HepG2 (cell line): ENCODE results near the gene PSMD6. TPM values are rescaled to one million over a fixed set of nuclear protein-coding genes. Genes with fewer than 3 reads are reported as not detected.

Experiments
- ATAC-seq: fragments of 200-7000 bp; cut with Tn5 transposase; 3 replicates; pipeline ENCODE4 v1.9.1; 2020; ENCODE audit warnings: mild to moderate bottlenecking, moderate library complexity
- BruUV-seq: library from RNA; stranded (reverse); fragments of 400-500 nt; replicated peaks from 2 replicates; lab custom pipeline; 2021; lab: Mats Ljungman, UMichigan
- CTCF ChIA-PET: fragments of 300-600 bp; formaldehyde crosslinking; extraction: SDS; loops from one replicate; lab custom pipeline; 2021; ENCODE audit warnings: low total read pairs, inconsistent platforms, low intra/inter-chr PET ratio; lab: Yijun Ruan, JAX
- POLR2A ChIA-PET: fragments of 350-600 bp; sonication (Branson Sonifier 250); formaldehyde crosslinking; loops from one replicate; lab custom pipeline; 2020; ENCODE audit warnings: antibody characterized with exemption, inconsistent platforms; lab: Yijun Ruan, JAX
- DNase-seq: peaks from one replicate; pipeline ENCODE4 v3.0.0-alpha.2; 2015; ENCODE audit warnings: low spot score
- FAIRE-seq: peaks from 3 replicates; lab custom pipeline; 2011; peaks lifted over from hg19 to GRCh38; lab: Jason Lieb, UNC
- H2AFZ ChIP-seq: one replicate; pipeline ENCODE4 v1.6.1; 2011; ENCODE audit warnings: low read length, inconsistent platforms
- H3K27ac ChIP-seq: fragments of 300-600 bp; 3 replicates; pipeline ENCODE4 v1.8.0; 2011; ENCODE audit warnings: mixed run types, mild to moderate bottlenecking, mixed read lengths, low read length, inconsistent platforms; ENCODE audit not compliant: insufficient read depth; ENCODE audit errors: extremely low read length
- H3K27me3 ChIP-seq, 2 experiments: fragments of 200-600 bp in 1 of 2; 2 replicates in 1 of 2; 3 replicates in 1 of 2; pipeline versions ENCODE4 v1.6.0 to v1.8.0; 2011; ENCODE audit warnings: low read length in 2 of 2, mild to moderate bottlenecking in 2 of 2, moderate library complexity in 2 of 2, inconsistent platforms in 1 of 2; ENCODE audit not compliant: insufficient read depth in 2 of 2, control insufficient read depth in 1 of 2
- H3K36me3 ChIP-seq, 2 experiments: fragments of 200-600 bp in 1 of 2; replicated peaks in 1 of 2; 2 replicates in 1 of 2; 3 replicates in 1 of 2; pipeline versions ENCODE4 v1.5.1 to v1.8.0; 2011; ENCODE audit warnings: low read length in 2 of 2, inconsistent platforms in 1 of 2; ENCODE audit not compliant: insufficient read depth in 2 of 2, control insufficient read depth in 1 of 2
- H3K4me1 ChIP-seq: 2 replicates; pipeline ENCODE4 v1.5.1; 2012; ENCODE audit warnings: low read length, inconsistent platforms; ENCODE audit not compliant: insufficient read depth
- H3K4me2 ChIP-seq: 2 replicates; pipeline ENCODE4 v1.6.0; 2011; ENCODE audit warnings: low read depth, low read length, inconsistent platforms
- H3K4me3 ChIP-seq, 3 experiments: fragments of 200-600 bp in 1 of 3; sonication (generic), shearing (Covaris generic) in 1 of 3; replicated peaks in 1 of 3; 2 replicates each; pipeline ENCODE4 v1.5.1; 2011 to 2016; ENCODE audit warnings: low read length in 3 of 3, inconsistent platforms in 2 of 3, low read depth in 2 of 3, mild to moderate bottlenecking in 2 of 3, control low read depth in 1 of 3, mixed read lengths in 1 of 3; ENCODE audit not compliant: insufficient read depth in 1 of 3
- H3K79me2 ChIP-seq: one replicate; pipeline ENCODE4 v1.6.1; 2011; ENCODE audit warnings: low read length, inconsistent platforms; ENCODE audit not compliant: insufficient read depth
- H3K9ac ChIP-seq: 2 replicates; pipeline ENCODE4 v1.6.0; 2011; ENCODE audit warnings: mild to moderate bottlenecking, low read depth, low read length, inconsistent platforms; ENCODE audit not compliant: insufficient read depth
- H3K9me3 ChIP-seq: 2 replicates; pipeline ENCODE4 v1.5.1; 2012; ENCODE audit warnings: mild to moderate bottlenecking, low read length
- H4K20me1 ChIP-seq: 2 replicates; pipeline ENCODE4 v1.6.0; 2011; ENCODE audit warnings: inconsistent platforms, mild to moderate bottlenecking, low read length, moderate library complexity; ENCODE audit not compliant: insufficient read depth
- ATAD3A ChIP-seq: sonication (generic); formaldehyde crosslinking; IDR thresholded peaks from 2 replicates; pipeline ENCODE4 v1.4.0; 2020; ENCODE audit warnings: missing genetic modification reagents
- NCOR1 ChIP-seq: fragments of 200-600 bp; sonication (generic); IDR thresholded peaks from 2 replicates; pipeline ENCODE4 v1.7.0; 2017; ENCODE audit warnings: antibody characterized with exemption, low read length, borderline replicate concordance
- SRF ChIP-seq: IDR thresholded peaks from 2 replicates; pipeline ENCODE4 v1.6.1; 2011; ENCODE audit warnings: mild to moderate bottlenecking, low read depth, low read length, moderate library complexity
- U2AF1 ChIP-seq: fragments of 200-400 bp; formaldehyde crosslinking; optimal IDR thresholded peaks from 2 replicates; pipeline ENCODE3; 2017; ENCODE audit warnings: mild to moderate bottlenecking, low read depth, low read length
- ZBTB7A ChIP-seq: sonication (generic); formaldehyde crosslinking; IDR thresholded peaks from 2 replicates; pipeline ENCODE4 v1.8.0; 2022; ENCODE audit warnings: mild to moderate bottlenecking, missing genetic modification reagents
- ZFYVE20 ChIP-seq: sonication (generic); formaldehyde crosslinking; IDR thresholded peaks from 2 replicates; pipeline ENCODE4 v1.8.0; 2023; ENCODE audit warnings: low read depth, mild to moderate bottlenecking, moderate library complexity, missing genetic modification reagents, borderline replicate concordance
- ZMAT3 ChIP-seq: sonication (generic); formaldehyde crosslinking; conservative IDR thresholded peaks from 2 replicates; pipeline ENCODE4 v1.7.0; 2021; ENCODE audit warnings: missing genetic modification reagents
- ZNF18 ChIP-seq: sonication (generic); formaldehyde crosslinking; IDR thresholded peaks from 2 replicates; pipeline ENCODE4 v1.8.0; 2022; ENCODE audit warnings: mild to moderate bottlenecking, missing genetic modification reagents; ENCODE audit not compliant: insufficient replicate concordance
- ZNF510 ChIP-seq: sonication (generic); formaldehyde crosslinking; IDR thresholded peaks from 2 replicates; pipeline ENCODE4 v1.4.0; 2020; ENCODE audit warnings: low read depth, mild to moderate bottlenecking, missing genetic modification reagents
- whole genome bisulfite sequencing: methylation state at CpG from one replicate; pipeline ENCODE4 v1.1.6; 2017; ENCODE audit warnings: low lambda C conversion rate; 5-methylcytosine and 5-hydroxymethylcytosine counted together
- in situ Hi-C: cut with HindIII; loops from 2 replicates; pipeline ENCODE4 v1.10.0; 2017; ENCODE audit warnings: low pct_unique_long_range_greater_than_20kb; ENCODE audit not compliant: extremely low pct_ligation_motif_present
- intact Hi-C: fragments of 100-400 bp; cut with micrococcal nuclease; formaldehyde crosslinking; loops from one replicate; pipeline ENCODE4 v1.10.0; 2022; ENCODE audit not compliant: unreplicated experiment
- polyA plus RNA-seq, 8 experiments: library from polyadenylated mRNA; depleted of rRNA in 3 of 8; stranded (reverse) in 7 of 8; unstranded in 1 of 8; fragments of >200 nt; fragmentation: Illumina TruSeq in 4 of 8; extraction: Trizol in 4 of 8; gene quantifications; 2 replicates each; pipeline versions ENCODE4 v1.2.1 to v1.2.3, GENCODE V29; 2011 to 2016; ENCODE audit warnings: low read depth in 4 of 8, missing spikeins in 1 of 8, mixed read lengths in 1 of 8; ENCODE audit not compliant: insufficient read depth in 1 of 8
- total RNA-seq, 5 experiments: library from RNA; depleted of rRNA; stranded (reverse); fragments of >200 nt; fragmentation: Illumina TruSeq; extraction: Trizol; gene quantifications; 2 replicates each; pipeline ENCODE4 v1.2.3, GENCODE V29; 2016; ENCODE audit warnings: low read depth in 1 of 5
- TF ChIP-seq, protein P1 (sequence below): sonication (generic); formaldehyde crosslinking; IDR thresholded peaks from 2 replicates; pipeline ENCODE4 v1.9.0; 2021; ENCODE audit warnings: missing genetic modification reagents, borderline replicate concordance

Gene PSMD6
- total and polyA plus RNA-seq, 2 of the 13 experiments (the other 11 are each of a cell fraction or from before 2014, with no cell fraction given): 36.8 to 117 TPM

DNA sequence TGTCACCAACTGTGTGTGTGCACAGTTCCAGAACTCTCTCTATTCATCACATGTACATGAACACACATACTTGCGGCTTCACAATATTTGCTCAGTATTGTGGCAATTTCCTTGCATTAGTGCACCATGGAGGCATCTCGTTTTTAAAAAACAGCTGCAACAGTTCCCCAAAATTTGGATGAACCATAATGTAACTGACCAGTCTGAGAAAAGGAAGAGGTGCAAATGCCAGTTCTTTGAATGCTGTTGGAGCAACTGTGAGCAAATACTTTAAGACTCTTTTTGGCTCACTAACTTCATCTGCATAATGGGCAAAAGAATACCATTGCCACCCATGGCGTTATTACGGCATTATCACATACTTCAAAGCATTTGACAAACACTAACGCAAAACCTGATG is 38.3 kb upstream of the PSMD6 start (continued):
- TF ChIP-seq ZNF18 (CRISPR knock-in tag) (no peak), ZBTB7A (CRISPR knock-in tag) (no peak), ZMAT3 (no peak), ATAD3A (CRISPR knock-in tag) (no peak), U2AF1 (no peak), ZNF510 (CRISPR knock-in tag) (no peak), NCOR1 (no peak)

DNA sequence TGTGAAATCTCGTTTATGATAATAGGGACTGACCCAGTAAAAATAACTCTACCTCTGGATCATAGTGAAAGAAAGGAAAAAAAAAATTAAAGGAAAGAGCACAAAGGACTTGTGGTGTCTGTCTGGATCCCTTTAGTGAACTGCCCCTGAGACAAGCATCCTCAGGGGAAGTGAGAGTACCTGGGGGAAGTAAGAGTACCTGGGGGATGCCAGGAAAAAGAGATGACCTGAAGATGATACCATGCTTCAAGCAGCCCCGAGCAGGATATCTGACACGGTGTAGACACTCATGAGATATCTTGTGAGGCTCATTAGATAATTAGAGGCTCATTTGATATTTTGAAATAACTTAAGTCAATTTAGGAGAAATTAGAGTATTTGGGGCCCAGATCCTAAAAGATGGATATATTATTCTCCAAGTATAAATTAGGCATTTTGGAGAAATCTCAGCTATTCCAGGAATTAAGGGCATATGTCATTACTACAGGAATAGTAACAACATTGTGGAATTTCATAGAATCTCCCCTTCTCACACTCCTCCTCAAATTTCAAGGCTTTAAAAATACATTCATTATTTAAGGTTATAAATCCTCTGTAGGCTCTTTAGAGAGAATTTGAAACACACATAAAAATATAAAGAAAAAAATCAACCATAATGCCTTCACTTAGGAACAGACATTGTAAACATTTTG is 36.3 kb upstream of the PSMD6 start:
- Histone ChIP-seq H3K27me3 (peaks cover 0 to 3% of the 10 kb centered on the region in 2 experiments; a peak in 2 of 5 replicates), H3K36me3 (no peaks in the 10 kb centered on the region), H3K4me2 (no peak overlapping the region), H3K79me2 (no peaks in the 10 kb centered on the region), H4K20me1 (no peaks in the 10 kb centered on the region), H3K4me1 (no peaks in the 10 kb centered on the region), H3K27ac (no peak overlapping the region), H3K9ac (no peak overlapping the region), H2AFZ (no peak overlapping the region), H3K9me3 (no peaks in the 10 kb centered on the region), H3K4me3 (no peak overlapping the region)
- intact Hi-C loops: no loop called here
- in situ Hi-C loops: no loop called here
- no peak for DNase-seq
- ATAC-seq: no peak
- POLR2A ChIA-PET: no interaction called here
- FAIRE-seq: no peak
- TF ChIP-seq, protein P1, sequence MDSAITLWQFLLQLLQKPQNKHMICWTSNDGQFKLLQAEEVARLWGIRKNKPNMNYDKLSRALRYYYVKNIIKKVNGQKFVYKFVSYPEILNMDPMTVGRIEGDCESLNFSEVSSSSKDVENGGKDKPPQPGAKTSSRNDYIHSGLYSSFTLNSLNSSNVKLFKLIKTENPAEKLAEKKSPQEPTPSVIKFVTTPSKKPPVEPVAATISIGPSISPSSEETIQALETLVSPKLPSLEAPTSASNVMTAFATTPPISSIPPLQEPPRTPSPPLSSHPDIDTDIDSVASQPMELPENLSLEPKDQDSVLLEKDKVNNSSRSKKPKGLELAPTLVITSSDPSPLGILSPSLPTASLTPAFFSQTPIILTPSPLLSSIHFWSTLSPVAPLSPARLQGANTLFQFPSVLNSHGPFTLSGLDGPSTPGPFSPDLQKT (CRISPR knock-in tag): no peak
- TF ChIP-seq ZFYVE20 (no peak), SRF (no peak)
- BruUV-seq: no TSS peak
- WGBS: 0% methylated on average over 3 of the region's 3 CpGs
- CTCF ChIA-PET: no interaction called here
